HCT116 (cell line): ENCODE data around the gene HS6ST1. TPM values are rescaled to one million over a fixed set of nuclear protein-coding genes. Genes with fewer than 3 reads are reported as not detected.

Source experiments
- ATAC-seq: fragments of 200-7000 bp; cut with Tn5 transposase; 2 replicates; pipeline ENCODE4 v1.9.1; 2020; ENCODE audit warnings: mild to moderate bottlenecking, moderate library complexity
- BruUV-seq: library from RNA; stranded (reverse); fragments of 400-500 nt; replicated peaks from 2 replicates; lab custom pipeline; 2021; lab: Mats Ljungman, UMichigan
- CTCF ChIA-PET: fragments of 300-600 bp; sonication (Branson Sonifier 250); formaldehyde crosslinking; loops from one replicate; lab custom pipeline; 2021; ENCODE audit warnings: antibody characterized with exemption; lab: Charles Lee
- POLR2A ChIA-PET: fragments of 300-600, 350-600 bp; sonication (Branson Sonifier 250); formaldehyde crosslinking; loops from one replicate; lab custom pipeline; 2021; ENCODE audit warnings: antibody characterized with exemption; lab: Charles Lee
- RAD21 ChIA-PET, 2 experiments: fragments of 300-600 bp; sonication (Branson Sonifier 250); formaldehyde crosslinking; loops; one replicate each; lab custom pipeline; 2023; ENCODE audit warnings: low total read pairs in 2 of 2; ENCODE audit not compliant: uncharacterized antibody in 2 of 2, unreplicated experiment in 2 of 2, low non-redundant PET in 1 of 2; lab: Charles Lee
- DNase-seq: peaks from one replicate; pipeline ENCODE4 v3.0.0-alpha.2; 2010; ENCODE audit warnings: low read depth, low spot score
- H2AFZ ChIP-seq: fragments of 200-600 bp; shearing (Covaris generic), sonication (generic); 2 replicates; pipeline ENCODE4 v1.6.1; 2017; ENCODE audit warnings: low read depth, mixed run types, mixed read lengths, antibody characterized with exemption, low read length; ENCODE audit not compliant: poor library complexity, severe bottlenecking
- H3K27ac ChIP-seq: 2 replicates; pipeline ENCODE4 v1.5.1; 2012; ENCODE audit warnings: low read depth, low read length
- H3K27me3 ChIP-seq: fragments of 200-600 bp; sonication (generic); 2 replicates; pipeline ENCODE4 v1.6.1; 2016; ENCODE audit warnings: mixed run types, low read length, mixed read lengths; ENCODE audit not compliant: insufficient read depth
- H3K36me3 ChIP-seq, 2 experiments: fragments of 200-500 bp in 1 of 2; fragments of 200-600 bp in 1 of 2; sonication (Bioruptor generic) in 1 of 2; sonication (generic) in 1 of 2; 2 replicates each; pipeline versions ENCODE4 v1.5.1 to v1.6.1; 2014 to 2016; ENCODE audit warnings: low read length in 2 of 2, inconsistent platforms in 1 of 2, mixed read lengths in 1 of 2, mixed run types in 1 of 2; ENCODE audit not compliant: insufficient read depth in 2 of 2, control insufficient read depth in 1 of 2
- H3K4me1 ChIP-seq, 2 experiments: fragments of 200-600 bp in 1 of 2; sonication (generic) in 1 of 2; 2 replicates each; pipeline versions ENCODE4 v1.5.1 to v1.6.1; 2012 to 2017; ENCODE audit warnings: low read length in 2 of 2, inconsistent platforms in 1 of 2, mild to moderate bottlenecking in 1 of 2, mixed read lengths in 1 of 2, mixed run types in 1 of 2, moderate library complexity in 1 of 2; ENCODE audit not compliant: insufficient read depth in 2 of 2, control insufficient read depth in 1 of 2
- H3K4me2 ChIP-seq: fragments of 200-600 bp; sonication (generic); 2 replicates; pipeline ENCODE4 v1.6.1; 2017; ENCODE audit warnings: mixed run types, low read length, mixed read lengths
- H3K4me3 ChIP-seq, 2 experiments: fragments of 200-600 bp in 1 of 2; sonication (generic) in 1 of 2; replicated peaks in 1 of 2; 2 replicates each; pipeline ENCODE4 v1.5.1; 2011 to 2016; ENCODE audit warnings: low read length in 2 of 2, control low read depth in 1 of 2, low read depth in 1 of 2, mild to moderate bottlenecking in 1 of 2, mixed read lengths in 1 of 2, mixed run types in 1 of 2
- H3K79me2 ChIP-seq: fragments of 200-600 bp; sonication (generic); 2 replicates; pipeline ENCODE4 v1.6.1; 2017; ENCODE audit warnings: mild to moderate bottlenecking, mixed run types, low read length, moderate library complexity, mixed read lengths; ENCODE audit not compliant: insufficient read depth
- H3K9ac ChIP-seq: fragments of 200-600 bp; sonication (generic); 2 replicates; pipeline ENCODE4 v1.6.1; 2016; ENCODE audit warnings: low read length, mixed read lengths
- H3K9me2 ChIP-seq: fragments of 200-600 bp; sonication (generic), shearing (Covaris generic); 2 replicates; pipeline ENCODE4 v1.6.1; 2017; ENCODE audit warnings: mixed run types, mild to moderate bottlenecking, moderate library complexity; ENCODE audit not compliant: insufficient read depth
- H3K9me3 ChIP-seq, 2 experiments: fragments of 200-500 bp in 1 of 2; fragments of 200-600 bp in 1 of 2; sonication (Bioruptor generic) in 1 of 2; sonication (generic) in 1 of 2; 2 replicates each; pipeline ENCODE4 v1.6.1; 2014 to 2017; ENCODE audit warnings: low read length in 2 of 2, mixed read lengths in 2 of 2, inconsistent platforms in 1 of 2, low read depth in 1 of 2, mild to moderate bottlenecking in 1 of 2, mixed run types in 1 of 2, moderate library complexity in 1 of 2; ENCODE audit not compliant: control insufficient read depth in 1 of 2, insufficient read depth in 1 of 2
- H4K20me1 ChIP-seq: fragments of 200-600 bp; sonication (generic), shearing (Covaris generic); 2 replicates; pipeline ENCODE4 v1.6.1; 2017; ENCODE audit warnings: mixed run types, mild to moderate bottlenecking, moderate library complexity; ENCODE audit not compliant: insufficient read depth
- ATF3 ChIP-seq: IDR thresholded peaks from 2 replicates; pipeline ENCODE4 v1.6.1; 2012
- CBX3 ChIP-seq: IDR thresholded peaks from 2 replicates; pipeline ENCODE4 v1.6.1; 2012; ENCODE audit warnings: low read depth
- EGR1 ChIP-seq: IDR thresholded peaks from 2 replicates; pipeline ENCODE4 v1.6.1; 2012; ENCODE audit warnings: low read depth
- ELF1 ChIP-seq: IDR thresholded peaks from 2 replicates; pipeline ENCODE4 v1.6.1; 2012; ENCODE audit warnings: low read depth, borderline replicate concordance
- EZH2 ChIP-seq: fragments of 200-600 bp; sonication (generic); IDR thresholded peaks from 2 replicates; pipeline ENCODE4 v1.6.1; 2017; ENCODE audit warnings: antibody characterized with exemption, mixed run types
- FOSL1 ChIP-seq: IDR thresholded peaks from 2 replicates; pipeline ENCODE4 v1.6.1; 2012; ENCODE audit warnings: low read depth
- POLR2A ChIP-seq: IDR thresholded peaks from 2 replicates; pipeline ENCODE4 v1.7.0; 2011; ENCODE audit warnings: borderline replicate concordance; ENCODE audit not compliant: insufficient read depth, insufficient read length; ENCODE audit errors: extremely low read depth
- POLR2AphosphoS5 ChIP-seq: IDR thresholded peaks from 2 replicates; pipeline ENCODE4 v1.6.1; 2011; ENCODE audit warnings: mild to moderate bottlenecking, low read depth, low read length, moderate library complexity
- RAD21 ChIP-seq: IDR thresholded peaks from 2 replicates; pipeline ENCODE4 v1.6.1; 2012; ENCODE audit warnings: low read depth, mild to moderate bottlenecking
- SIN3A ChIP-seq: IDR thresholded peaks from 2 replicates; pipeline ENCODE4 v1.6.1; 2012; ENCODE audit warnings: low read depth
- SP1 ChIP-seq: IDR thresholded peaks from 2 replicates; pipeline ENCODE4 v1.6.1; 2012; ENCODE audit warnings: low read depth
- TCF7L2 ChIP-seq: IDR thresholded peaks from 2 replicates; pipeline ENCODE4 v1.7.0; 2011; ENCODE audit warnings: borderline replicate concordance, inconsistent platforms; ENCODE audit not compliant: insufficient read depth, insufficient read length; ENCODE audit errors: extremely low read depth
- YY1 ChIP-seq: IDR thresholded peaks from 2 replicates; pipeline ENCODE4 v1.6.1; 2011; ENCODE audit warnings: low read length, low read depth, moderate library complexity, mild to moderate bottlenecking; ENCODE audit not compliant: insufficient replicate concordance; ENCODE audit errors: extremely low read depth
- ZFX ChIP-seq: fragments of 450-650 bp; IDR thresholded peaks from 2 replicates; pipeline ENCODE4 v1.6.1; 2017
- intact Hi-C: fragments of 100-400 bp; cut with micrococcal nuclease; formaldehyde crosslinking; loops from 2 replicates; pipeline ENCODE4 v1.10.0; 2022
- total RNA-seq: library from RNA; stranded (reverse); gene quantifications from one replicate; pipeline ENCODE4 v1.2.1, GENCODE V29; 2021; ENCODE audit not compliant: unreplicated experiment
- TF ChIP-seq, protein P1 (sequence below): IDR thresholded peaks from 2 replicates; pipeline ENCODE4 v1.6.1; 2011; ENCODE audit warnings: mild to moderate bottlenecking, low read length, moderate library complexity; ENCODE audit not compliant: insufficient replicate concordance; ENCODE audit errors: extremely low read depth
- TF ChIP-seq, protein P2 (sequence below): IDR thresholded peaks from 2 replicates; pipeline ENCODE4 v1.6.1; 2012

HS6ST1 gene
- total RNA-seq, 1 experiment from 2014 or later, result 35.0 TPM

DNA sequence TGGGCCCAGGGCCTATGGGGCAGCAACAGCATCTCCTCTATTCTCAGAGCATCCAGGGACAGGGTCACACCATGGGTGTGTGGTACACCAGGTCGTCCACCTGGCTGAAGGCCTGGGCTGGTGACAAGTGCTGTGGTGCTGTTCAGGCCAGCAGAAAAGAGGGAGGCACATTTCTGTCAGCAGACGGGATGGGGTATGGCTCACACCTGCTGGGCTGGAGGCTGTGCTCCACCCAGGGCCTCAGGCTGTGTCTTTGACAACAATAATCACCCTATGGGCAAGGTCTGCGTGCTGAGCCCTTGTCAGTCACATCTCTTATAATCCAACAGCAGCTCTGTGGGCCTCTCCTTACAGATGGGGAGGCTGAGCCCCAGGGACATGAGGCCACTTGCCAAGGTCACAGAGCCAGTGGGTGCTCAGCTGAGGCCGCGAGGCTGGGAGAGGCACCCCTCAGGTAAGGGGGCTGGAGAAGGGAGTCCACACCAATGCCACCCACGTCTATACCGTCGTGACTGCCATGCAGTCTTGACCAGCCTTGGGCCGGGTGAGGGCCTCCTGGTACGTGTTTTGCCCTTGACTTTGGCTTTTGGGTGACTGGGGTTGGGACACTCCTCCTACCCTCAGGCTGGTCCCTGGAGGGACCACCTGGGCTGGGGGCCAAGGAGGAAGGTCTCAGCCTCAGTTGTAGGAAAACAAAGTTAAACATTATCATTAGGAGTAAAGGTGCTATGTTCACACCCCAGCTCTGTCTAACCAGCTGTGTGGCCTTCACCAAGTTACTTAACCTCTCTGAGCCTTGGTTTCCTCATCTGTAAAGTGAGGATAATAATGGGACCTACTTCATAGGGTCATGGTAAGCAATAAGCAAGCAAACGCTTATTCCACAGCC, 5.6 kb upstream of the HS6ST1 start:
- Histone ChIP-seq H3K4me2 (no peak overlapping the region), H3K9me2 (no peaks in the 10 kb centered on the region), H3K4me1 (peaks cover 0 to 12% of the 10 kb centered on the region in 2 experiments; a peak in 3 of 4 replicates), H3K79me2 (no peaks in the 10 kb centered on the region), H4K20me1 (no peaks in the 10 kb centered on the region), H3K9ac (no peak overlapping the region), H2AFZ (no peak overlapping the region), H3K4me3 (no peak overlapping the region), H3K36me3 (no peaks in the 10 kb centered on the region), H3K27ac (no peak overlapping the region), H3K27me3 (no peaks in the 10 kb centered on the region), H3K9me3 (no peaks in the 10 kb centered on the region)
- CTCF ChIA-PET, result no interaction called here
- POLR2A ChIA-PET, result interaction anchor here (0.7 kb wide), 1 partner anchor 9 kb away, joined by 3 read pairs; no protein-coding TSS in a partner anchor
- no TSS peak for BruUV-seq
- TF ChIP-seq SIN3A (no peak), YY1 (no peak), POLR2A (no peak), POLR2AphosphoS5 (no peak), ELF1 (no peak), EGR1 (no peak), CBX3 (no peak), RAD21 (no peak), ATF3 (no peak), SP1 (no peak), EZH2 (no peak), FOSL1 (no peak), ZFX (no peak), TCF7L2 (no peak)
- TF ChIP-seq, protein P1, sequence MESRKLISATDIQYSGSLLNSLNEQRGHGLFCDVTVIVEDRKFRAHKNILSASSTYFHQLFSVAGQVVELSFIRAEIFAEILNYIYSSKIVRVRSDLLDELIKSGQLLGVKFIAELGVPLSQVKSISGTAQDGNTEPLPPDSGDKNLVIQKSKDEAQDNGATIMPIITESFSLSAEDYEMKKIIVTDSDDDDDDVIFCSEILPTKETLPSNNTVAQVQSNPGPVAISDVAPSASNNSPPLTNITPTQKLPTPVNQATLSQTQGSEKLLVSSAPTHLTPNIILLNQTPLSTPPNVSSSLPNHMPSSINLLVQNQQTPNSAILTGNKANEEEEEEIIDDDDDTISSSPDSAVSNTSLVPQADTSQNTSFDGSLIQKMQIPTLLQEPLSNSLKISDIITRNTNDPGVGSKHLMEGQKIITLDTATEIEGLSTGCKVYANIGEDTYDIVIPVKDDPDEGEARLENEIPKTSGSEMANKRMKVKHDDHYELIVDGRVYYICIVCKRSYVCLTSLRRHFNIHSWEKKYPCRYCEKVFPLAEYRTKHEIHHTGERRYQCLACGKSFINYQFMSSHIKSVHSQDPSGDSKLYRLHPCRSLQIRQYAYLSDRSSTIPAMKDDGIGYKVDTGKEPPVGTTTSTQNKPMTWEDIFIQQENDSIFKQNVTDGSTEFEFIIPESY, result no peak
- TF ChIP-seq, protein P2, sequence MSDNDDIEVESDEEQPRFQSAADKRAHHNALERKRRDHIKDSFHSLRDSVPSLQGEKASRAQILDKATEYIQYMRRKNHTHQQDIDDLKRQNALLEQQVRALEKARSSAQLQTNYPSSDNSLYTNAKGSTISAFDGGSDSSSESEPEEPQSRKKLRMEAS, result no peak
- intact Hi-C loops, result loop anchor here (5.0 kb wide), 1 partner anchor 1598 kb away; no protein-coding TSS in a partner anchor
- RAD21 ChIA-PET, result no interaction called here
- ATAC-seq (no peak), DNase-seq (no peak)
